Left hindlimb (tissue), 1 donor: ENCODE results near the gene CTR9.
"Not testable (repeated sequence)": the region's sequence is repeated elsewhere in the genome, so short reads cannot be mapped to it uniquely, and the experiment has no call there.

Source experiments
- DNase-seq: peaks from one replicate; pipeline ENCODE4 v3.0.0-alpha.2; 2018

Gene CTR9

GRCh38 chr11:10784232-10785145 lies 33.4 kb downstream of the CTR9 start:
- DNase-seq: no peak

GRCh38 chr11:10785146-10785474 lies 34.1 kb downstream of the CTR9 start:
- no peak for DNase-seq

- DNase-seq: no peak
These were observed 35.4 kb downstream of the CTR9 start for GRCh38 chr11:10786451-10786850.

- DNase-seq: peak; percentile 80
These were observed 41.5 kb downstream of the CTR9 start for GRCh38 chr11:10792385-10793068.

- DNase-seq: no peak
These were observed 42.6 kb downstream of the CTR9 start for GRCh38 chr11:10793470-10794255.

- DNase-seq: no peak
These were observed 45.1 kb downstream of the CTR9 start for GRCh38 chr11:10796191-10796590.

GRCh38 chr11:10797001-10797400 lies 46.0 kb downstream of the CTR9 start:
- no peak for DNase-seq

GRCh38 chr11:10797531-10797930 lies 46.5 kb downstream of the CTR9 start:
- no peak for DNase-seq

GRCh38 chr11:10798330-10798928 lies 47.4 kb downstream of the CTR9 start:
- no peak for DNase-seq

GRCh38 chr11:10800292-10800691 lies 49.2 kb downstream of the CTR9 start:
- no peak for DNase-seq

- no peak for DNase-seq
These were observed 52.6 kb downstream of the CTR9 start for GRCh38 chr11:10803676-10804075.

- no peak for DNase-seq
These were observed 54.7 kb downstream of the CTR9 start for GRCh38 chr11:10805741-10806140.

- no peak for DNase-seq
These were observed 55.2 kb downstream of the CTR9 start for GRCh38 chr11:10806206-10806605.

- peak; percentile 81 for DNase-seq
These were observed 56.6 kb downstream of the CTR9 start for GRCh38 chr11:10807493-10808234.

GRCh38 chr11:10808235-10808552 lies 57.1 kb downstream of the CTR9 start:
- no peak for DNase-seq

GRCh38 chr11:10808553-10809372 lies 57.7 kb downstream of the CTR9 start, which contains the start of gene EIF4G2:
EIF4G2 (minus strand) TSS chr11:10808926.
- peak; percentile 99 for DNase-seq

GRCh38 chr11:10809373-10810160 lies 58.5 kb downstream of the CTR9 start:
- no peak for DNase-seq

- DNase-seq: no peak
These were observed 62.9 kb downstream of the CTR9 start for GRCh38 chr11:10813945-10814344.

- no peak for DNase-seq
These were observed 67.5 kb downstream of the CTR9 start for GRCh38 chr11:10818594-10818993.

- DNase-seq: not testable (repeated sequence)
These were observed 71.4 kb downstream of the CTR9 start for GRCh38 chr11:10822491-10822890.

GRCh38 chr11:10823152-10823579 lies 72.1 kb downstream of the CTR9 start:
- no peak for DNase-seq
